ENCODE results near the gene CCDC7.

CCDC7 gene

GRCh38 chr10:32445740-32446535 lies at the start of gene CCDC7:
Gene CCDC7, plus strand, starts transcription at chr10:32446140. Its CDS starts 5,503 bp downstream, at chr10:32451643.
- TF ChIP-seq GATA3 (IDR thresholded peaks at IDR 0.05; ENCODE audit: low read depth, low read length) (no peak), GATA2 (IDR thresholded peaks at IDR 0.05; ENCODE audit: low read depth, low read length) (no peak)

- TF ChIP-seq GATA2 (IDR thresholded peaks at IDR 0.05; ENCODE audit: low read depth, low read length): no peak
These were observed 45.0 kb upstream of the CCDC7 start for GRCh38 chr10:32400961-32401360.

- no peak for TF ChIP-seq GATA2 (IDR thresholded peaks at IDR 0.05; ENCODE audit: low read depth, low read length)
- no peak for TF ChIP-seq GATA3 (IDR thresholded peaks at IDR 0.05; ENCODE audit: low read depth, low read length)
These were observed 43.4 kb upstream of the CCDC7 start for GRCh38 chr10:32402499-32402898.

- TF ChIP-seq GATA2 (IDR thresholded peaks at IDR 0.05; ENCODE audit: low read depth, low read length) (no peak), GATA3 (IDR thresholded peaks at IDR 0.05; ENCODE audit: low read depth, low read length) (no peak)
These were observed 42.8 kb upstream of the CCDC7 start for GRCh38 chr10:32403091-32403490.

- TF ChIP-seq GATA2 (IDR thresholded peaks at IDR 0.05; ENCODE audit: low read depth, low read length): no peak
- TF ChIP-seq GATA3 (IDR thresholded peaks at IDR 0.05; ENCODE audit: low read depth, low read length): no peak
These were observed 37.2 kb upstream of the CCDC7 start for GRCh38 chr10:32408690-32409089.

GRCh38 chr10:32409741-32410140 lies 36.2 kb upstream of the CCDC7 start:
- TF ChIP-seq GATA2 (IDR thresholded peaks at IDR 0.05; ENCODE audit: low read depth, low read length) (no peak), GATA3 (IDR thresholded peaks at IDR 0.05; ENCODE audit: low read depth, low read length) (no peak)

GRCh38 chr10:32410569-32410968 lies 35.4 kb upstream of the CCDC7 start:
- TF ChIP-seq GATA2 (IDR thresholded peaks at IDR 0.05; ENCODE audit: low read depth, low read length) (no peak), GATA3 (IDR thresholded peaks at IDR 0.05; ENCODE audit: low read depth, low read length) (no peak)

GRCh38 chr10:32411797-32412498 lies 34.0 kb upstream of the CCDC7 start:
- TF ChIP-seq GATA3 (IDR thresholded peaks at IDR 0.05; ENCODE audit: low read depth, low read length): no peak
- no peak for TF ChIP-seq GATA2 (IDR thresholded peaks at IDR 0.05; ENCODE audit: low read depth, low read length)

GRCh38 chr10:32412499-32412853 lies 33.5 kb upstream of the CCDC7 start:
- no peak for TF ChIP-seq GATA3 (IDR thresholded peaks at IDR 0.05; ENCODE audit: low read depth, low read length)
- no peak for TF ChIP-seq GATA2 (IDR thresholded peaks at IDR 0.05; ENCODE audit: low read depth, low read length)

- TF ChIP-seq GATA2 (IDR thresholded peaks at IDR 0.05; ENCODE audit: low read depth, low read length) (no peak), GATA3 (IDR thresholded peaks at IDR 0.05; ENCODE audit: low read depth, low read length) (no peak)
These were observed 32.4 kb upstream of the CCDC7 start for GRCh38 chr10:32413513-32413912.

- TF ChIP-seq GATA2 (IDR thresholded peaks at IDR 0.05; ENCODE audit: low read depth, low read length) (peak; percentile 39; the same call in 1 of the 2 replicates), GATA3 (IDR thresholded peaks at IDR 0.05; ENCODE audit: low read depth, low read length) (peak; percentile 73)
These were observed 30.6 kb upstream of the CCDC7 start for GRCh38 chr10:32415361-32415760.

GRCh38 chr10:32417911-32418547 lies 27.9 kb upstream of the CCDC7 start:
- TF ChIP-seq GATA3 (IDR thresholded peaks at IDR 0.05; ENCODE audit: low read depth, low read length): no peak
- TF ChIP-seq GATA2 (IDR thresholded peaks at IDR 0.05; ENCODE audit: low read depth, low read length): no peak

GRCh38 chr10:32418572-32418971 lies 27.4 kb upstream of the CCDC7 start:
- TF ChIP-seq GATA3 (IDR thresholded peaks at IDR 0.05; ENCODE audit: low read depth, low read length): no peak
- TF ChIP-seq GATA2 (IDR thresholded peaks at IDR 0.05; ENCODE audit: low read depth, low read length): no peak

GRCh38 chr10:32419615-32420014 lies 26.3 kb upstream of the CCDC7 start:
- TF ChIP-seq GATA2 (IDR thresholded peaks at IDR 0.05; ENCODE audit: low read depth, low read length): no peak
- TF ChIP-seq GATA3 (IDR thresholded peaks at IDR 0.05; ENCODE audit: low read depth, low read length): no peak

- TF ChIP-seq GATA3 (IDR thresholded peaks at IDR 0.05; ENCODE audit: low read depth, low read length) (no peak), GATA2 (IDR thresholded peaks at IDR 0.05; ENCODE audit: low read depth, low read length) (no peak)
These were observed 19.8 kb upstream of the CCDC7 start for GRCh38 chr10:32426186-32426585.

All from SH-SY5Y (cell line).